Chondrocyte (in vitro differentiated cells): ENCODE data around the gene IL16. TPM values are rescaled to one million over a fixed set of nuclear protein-coding genes. Genes with fewer than 3 reads are reported as not detected.

Source experiments
- DNase-seq: peaks from one replicate; pipeline ENCODE4 v3.0.0; 2021; ENCODE audit warnings: mixed read lengths, low spot score
- H3K27ac Mint-ChIP-seq: one replicate; pipeline ENCODE4 v1.8.0; 2021; ENCODE audit warnings: mild to moderate bottlenecking, moderate library complexity, mixed read lengths; ENCODE audit not compliant: unreplicated experiment
- H3K27me3 Mint-ChIP-seq: 2 replicates; pipeline ENCODE4 v1.8.0; 2021; ENCODE audit warnings: low read depth, mixed read lengths
- H3K36me3 Mint-ChIP-seq: 2 replicates; pipeline ENCODE4 v1.8.0; 2021; ENCODE audit warnings: low read depth, mixed read lengths
- H3K4me1 Mint-ChIP-seq: 2 replicates; pipeline ENCODE4 v1.8.0; 2021; ENCODE audit warnings: low read depth, mild to moderate bottlenecking, mixed read lengths
- H3K4me3 Mint-ChIP-seq: one replicate; pipeline ENCODE4 v1.8.0; 2021; ENCODE audit warnings: mild to moderate bottlenecking, moderate library complexity, mixed read lengths; ENCODE audit not compliant: unreplicated experiment
- H3K9me3 Mint-ChIP-seq: 2 replicates; pipeline ENCODE4 v1.8.0; 2021; ENCODE audit warnings: low read depth, mixed read lengths
- CTCF ChIP-seq: fragments of 200-600 bp; sonication (generic); IDR thresholded peaks from 2 replicates; pipeline ENCODE4 v1.5.0; 2021; ENCODE audit warnings: antibody characterized with exemption, mild to moderate bottlenecking, moderate library complexity
- total RNA-seq: library from RNA; stranded (reverse); gene quantifications from 3 replicates; pipeline ENCODE4 v1.2.1, GENCODE V29; 2021

Gene IL16
- total RNA-seq, 1 donor from 2014 or later, result 2.0 TPM

- H3K36me3 Mint-ChIP-seq, result peaks cover 5% of the 10 kb centered on the region
Measured at GRCh38 chr15:81363276-81363675, 166.6 kb downstream of the IL16 start.

More at GRCh38 chr15:81363276-81363675, 166.6 kb downstream of the IL16 start:
- no peak overlapping the region for H3K27ac Mint-ChIP-seq
- H3K9me3 Mint-ChIP-seq, result peaks cover 5% of the 10 kb centered on the region
- no peak for DNase-seq
- peaks cover 6% of the 10 kb centered on the region for H3K27me3 Mint-ChIP-seq
- no peak for TF ChIP-seq CTCF
- no peaks in the 10 kb centered on the region for H3K4me1 Mint-ChIP-seq
- H3K4me3 Mint-ChIP-seq, result no peak overlapping the region

Other genes starting within 250 kb of the IL16 start
- gene MESD, start 207.1 kb upstream of the IL16 start, total RNA-seq, result 23.5 to 26.5 TPM (median 23.8 TPM) in 3 replicates
- 11.4 to 18.7 TPM (median 17.0 TPM) in 3 replicates for gene TLNRD1, start 196.0 kb upstream of the IL16 start, total RNA-seq
- gene CFAP161, start 62.6 kb upstream of the IL16 start, total RNA-seq, result not detected in 3 replicates
- gene STARD5, start 127.3 kb downstream of the IL16 start, total RNA-seq, result 2.6 to 5.3 TPM (median 5.0 TPM) in 3 replicates
- gene TMC3, start 177.3 kb downstream of the IL16 start, total RNA-seq, result not detected in 3 replicates